Transverse colon (tissue), 4 donors: ENCODE results near the gene MAN2A1.

ENCODE experiments used
- EP300 ChIP-seq: sonication (generic); formaldehyde crosslinking; IDR thresholded peaks from one replicate; pipeline ENCODE4 v1.6.1; 2017; ENCODE audit warnings: antibody characterized with exemption, low read depth
- POLR2A ChIP-seq: fragments of 450-650 bp; IDR thresholded peaks from one replicate; pipeline ENCODE4 v1.6.1; 2016; ENCODE audit warnings: antibody characterized with exemption, mild to moderate bottlenecking, moderate library complexity
- POLR2AphosphoS5 ChIP-seq, 3 donors: sonication (generic); formaldehyde crosslinking; IDR thresholded peaks; one replicate each; pipeline ENCODE4 v1.6.1; 2016; ENCODE audit warnings: antibody characterized with exemption in 3 of 3
- TF ChIP-seq, protein P1 (sequence below), 5 experiments: fragments of 200-600 bp in 3 of 5; fragments of 450-650 bp in 2 of 5; sonication (generic) in 3 of 5; IDR thresholded peaks; 1 replicate in 2 of 5; 2 replicates in 3 of 5; pipeline ENCODE4 v1.5.1; 2016 to 2017; ENCODE audit warnings: antibody characterized with exemption in 5 of 5, inconsistent platforms in 3 of 5, mild to moderate bottlenecking in 2 of 5, moderate library complexity in 1 of 5

DNA sequence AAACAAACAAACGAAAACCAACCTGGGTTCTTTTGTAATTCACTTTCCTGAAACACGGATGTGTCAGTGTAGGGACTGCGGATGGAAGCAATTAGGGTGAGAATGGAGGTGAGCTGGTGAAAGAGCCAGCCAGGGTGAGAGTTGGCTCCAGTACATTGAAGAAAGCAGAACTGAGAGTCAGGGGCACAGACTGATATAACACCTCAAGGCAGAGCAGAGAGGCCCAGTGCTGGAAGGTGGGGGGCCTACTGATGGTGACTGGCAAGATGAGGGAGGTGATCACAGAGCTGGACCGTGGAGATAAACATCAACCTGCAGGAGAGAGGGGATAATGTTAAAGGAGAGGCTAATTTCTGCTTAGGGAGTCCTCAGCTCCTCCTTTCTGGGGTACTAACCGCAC is 221.1 kb downstream of the MAN2A1 start:
- TF ChIP-seq POLR2A, result no peak
- no peak for TF ChIP-seq POLR2AphosphoS5 (IDR thresholded peaks at IDR 0.05)
- TF ChIP-seq, protein P1, sequence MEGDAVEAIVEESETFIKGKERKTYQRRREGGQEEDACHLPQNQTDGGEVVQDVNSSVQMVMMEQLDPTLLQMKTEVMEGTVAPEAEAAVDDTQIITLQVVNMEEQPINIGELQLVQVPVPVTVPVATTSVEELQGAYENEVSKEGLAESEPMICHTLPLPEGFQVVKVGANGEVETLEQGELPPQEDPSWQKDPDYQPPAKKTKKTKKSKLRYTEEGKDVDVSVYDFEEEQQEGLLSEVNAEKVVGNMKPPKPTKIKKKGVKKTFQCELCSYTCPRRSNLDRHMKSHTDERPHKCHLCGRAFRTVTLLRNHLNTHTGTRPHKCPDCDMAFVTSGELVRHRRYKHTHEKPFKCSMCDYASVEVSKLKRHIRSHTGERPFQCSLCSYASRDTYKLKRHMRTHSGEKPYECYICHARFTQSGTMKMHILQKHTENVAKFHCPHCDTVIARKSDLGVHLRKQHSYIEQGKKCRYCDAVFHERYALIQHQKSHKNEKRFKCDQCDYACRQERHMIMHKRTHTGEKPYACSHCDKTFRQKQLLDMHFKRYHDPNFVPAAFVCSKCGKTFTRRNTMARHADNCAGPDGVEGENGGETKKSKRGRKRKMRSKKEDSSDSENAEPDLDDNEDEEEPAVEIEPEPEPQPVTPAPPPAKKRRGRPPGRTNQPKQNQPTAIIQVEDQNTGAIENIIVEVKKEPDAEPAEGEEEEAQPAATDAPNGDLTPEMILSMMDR (IDR thresholded peaks at IDR 0.05), result no peak
- TF ChIP-seq EP300, result no peak
